Thoracic aorta (tissue), 2 donors: ENCODE data around the gene IL23A. TPM values are rescaled to one million over a fixed set of nuclear protein-coding genes. Genes with fewer than 3 reads are reported as not detected.

Experiments used
- ATAC-seq: fragments of 150-250 bp; one replicate; pipeline ENCODE4 v1.8.0; 2017; ENCODE audit warnings: low read depth; ENCODE audit not compliant: insufficient number of reproducible peaks, low FRiP score
- DNase-seq: peaks from one replicate; pipeline ENCODE4 v3.0.0-alpha.2; 2020; ENCODE audit warnings: low spot score
- H3K27ac ChIP-seq, 2 donors: fragments of 200-600 bp; sonication (generic); 1 replicate in 1 of 2; 2 replicates in 1 of 2; pipeline ENCODE4 v1.5.1; 2016; ENCODE audit warnings: mild to moderate bottlenecking in 2 of 2, moderate library complexity in 2 of 2
- H3K27me3 ChIP-seq: fragments of 200-600 bp; sonication (generic); replicated peaks from 2 replicates; pipeline ENCODE4 v1.6.0; 2016; ENCODE audit warnings: mild to moderate bottlenecking; ENCODE audit not compliant: insufficient read depth
- H3K36me3 ChIP-seq: fragments of 200-600 bp; sonication (generic); one replicate; pipeline ENCODE4 v1.5.1; 2016
- H3K4me1 ChIP-seq, 2 donors: fragments of 200-600 bp; sonication (generic); 1 replicate in 1 of 2; 2 replicates in 1 of 2; pipeline versions ENCODE4 v1.5.1 to v1.6.0; 2016; ENCODE audit warnings: low read depth in 2 of 2, mild to moderate bottlenecking in 1 of 2; ENCODE audit not compliant: control insufficient read depth in 1 of 2
- H3K4me3 ChIP-seq: fragments of 200-600 bp; sonication (generic); 2 replicates; pipeline ENCODE4 v1.5.1; 2016; ENCODE audit warnings: mild to moderate bottlenecking
- H3K9me3 ChIP-seq: fragments of 200-600 bp; sonication (generic); 2 replicates; pipeline ENCODE4 v1.5.1; 2016
- total RNA-seq, 2 donors: library from RNA; depleted of rRNA; stranded (reverse); fragments of >200 nt; gene quantifications; one replicate each; pipeline versions ENCODE4 v1.1.0 to v1.2.3, GENCODE V29; 2016
- TF ChIP-seq, protein P1 (sequence below): fragments of 200-600 bp; sonication (generic); IDR thresholded peaks from one replicate; pipeline ENCODE4 v1.5.1; 2019; ENCODE audit warnings: antibody characterized with exemption

Gene IL23A
- total RNA-seq, 2 donors from 2014 or later, result not detected

DNA sequence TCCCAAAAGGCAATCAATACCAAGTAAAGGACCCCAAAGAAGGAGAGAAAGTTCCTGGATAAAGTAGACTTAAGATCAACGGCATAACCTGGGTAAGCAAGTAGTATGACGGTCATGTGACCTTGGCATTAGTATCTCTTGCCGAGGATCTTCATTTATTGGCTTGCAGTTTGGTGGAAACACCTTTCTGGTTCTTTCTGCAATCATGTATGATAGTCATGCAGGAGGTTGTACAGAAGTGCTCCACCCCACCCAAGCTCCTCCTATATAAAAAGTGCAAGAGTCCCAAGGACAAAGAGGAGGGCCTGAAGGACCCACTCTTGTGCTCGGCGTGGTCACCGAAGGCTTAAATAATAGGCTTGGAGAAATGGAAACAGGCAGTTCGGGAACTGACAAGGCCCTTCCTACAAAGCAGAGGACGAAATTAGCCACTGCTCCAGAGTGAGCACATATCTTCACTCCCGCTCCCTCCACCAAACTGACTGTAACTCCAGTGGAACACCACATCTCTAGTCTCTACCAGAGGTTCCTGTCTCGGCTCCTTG, 39.3 kb upstream of the IL23A start:
- H3K4me3 ChIP-seq, result peak overlapping the region; percentile 75
- no peaks in the 10 kb centered on the region for H3K36me3 ChIP-seq
- ATAC-seq, result peak; percentile 2
- DNase-seq, result no peak
- H3K27me3 ChIP-seq, result no peaks in the 10 kb centered on the region
- TF ChIP-seq, protein P1, sequence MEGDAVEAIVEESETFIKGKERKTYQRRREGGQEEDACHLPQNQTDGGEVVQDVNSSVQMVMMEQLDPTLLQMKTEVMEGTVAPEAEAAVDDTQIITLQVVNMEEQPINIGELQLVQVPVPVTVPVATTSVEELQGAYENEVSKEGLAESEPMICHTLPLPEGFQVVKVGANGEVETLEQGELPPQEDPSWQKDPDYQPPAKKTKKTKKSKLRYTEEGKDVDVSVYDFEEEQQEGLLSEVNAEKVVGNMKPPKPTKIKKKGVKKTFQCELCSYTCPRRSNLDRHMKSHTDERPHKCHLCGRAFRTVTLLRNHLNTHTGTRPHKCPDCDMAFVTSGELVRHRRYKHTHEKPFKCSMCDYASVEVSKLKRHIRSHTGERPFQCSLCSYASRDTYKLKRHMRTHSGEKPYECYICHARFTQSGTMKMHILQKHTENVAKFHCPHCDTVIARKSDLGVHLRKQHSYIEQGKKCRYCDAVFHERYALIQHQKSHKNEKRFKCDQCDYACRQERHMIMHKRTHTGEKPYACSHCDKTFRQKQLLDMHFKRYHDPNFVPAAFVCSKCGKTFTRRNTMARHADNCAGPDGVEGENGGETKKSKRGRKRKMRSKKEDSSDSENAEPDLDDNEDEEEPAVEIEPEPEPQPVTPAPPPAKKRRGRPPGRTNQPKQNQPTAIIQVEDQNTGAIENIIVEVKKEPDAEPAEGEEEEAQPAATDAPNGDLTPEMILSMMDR, result no peak
- peak overlapping the region; percentile 87 to 98 for H3K27ac ChIP-seq
- no peaks in the 10 kb centered on the region for H3K9me3 ChIP-seq
- H3K4me1 ChIP-seq, result peaks cover 18 to 49% of the 10 kb centered on the region in 2 donors

DNA sequence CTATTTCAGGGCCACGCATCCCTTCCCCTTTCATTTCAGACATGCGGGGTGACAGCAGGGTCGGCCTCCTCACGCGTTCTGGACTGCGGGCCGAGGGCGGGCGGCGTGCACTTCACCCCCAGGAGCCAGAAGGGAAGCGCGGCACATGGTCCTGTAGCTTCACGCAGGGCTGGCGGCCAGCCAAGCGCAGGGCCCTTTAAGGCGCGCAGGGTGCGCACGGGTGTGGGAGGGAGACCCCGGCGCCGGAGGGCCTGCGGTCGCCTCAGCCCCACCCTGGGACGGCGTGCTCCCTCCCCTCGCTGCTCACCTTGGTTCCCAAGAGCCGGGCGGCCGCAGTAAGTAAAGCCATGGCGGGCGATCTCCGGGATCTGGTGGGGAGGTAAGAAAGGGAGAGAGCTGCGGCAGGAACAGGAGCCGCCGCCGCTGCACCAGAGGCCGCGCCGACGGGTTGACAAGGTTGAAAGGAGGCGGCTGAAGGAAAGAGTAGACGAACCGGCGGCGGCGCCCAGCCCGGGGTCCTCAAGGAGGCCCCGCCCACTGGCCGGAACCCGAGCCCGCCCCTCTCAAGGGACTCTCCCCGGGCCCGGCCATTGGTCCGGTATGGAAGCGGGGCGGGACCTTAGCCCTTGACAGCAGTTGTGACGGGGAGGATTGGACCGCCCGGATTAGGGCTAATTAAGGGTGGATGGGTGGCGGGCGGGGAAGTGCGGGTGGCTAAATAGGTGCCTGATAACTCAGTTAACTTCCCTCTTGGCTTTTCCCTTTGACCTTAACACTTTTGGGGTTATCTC, 38.6 kb upstream of the IL23A start, which contains the start of gene CS:
CS (minus strand) TSS at position 478 of the 791 bp plus-strand sequence; CDS start at position 349, 129 bp downstream.
- peaks cover 18 to 49% of the 10 kb centered on the region in 2 donors for H3K4me1 ChIP-seq
- peak within 1 kb of the TSS; percentile 75 for H3K4me3 ChIP-seq
- ATAC-seq, result peak; percentile 91
- no peaks in the 10 kb centered on the region for H3K36me3 ChIP-seq
- peak within 1 kb of the TSS; percentile 87 to 98 for H3K27ac ChIP-seq
- H3K27me3 ChIP-seq, result no peaks in the 10 kb centered on the region
- no peaks in the 10 kb centered on the region for H3K9me3 ChIP-seq
- TF ChIP-seq, protein P1, result no peak
- DNase-seq, result peak; percentile 98

DNA sequence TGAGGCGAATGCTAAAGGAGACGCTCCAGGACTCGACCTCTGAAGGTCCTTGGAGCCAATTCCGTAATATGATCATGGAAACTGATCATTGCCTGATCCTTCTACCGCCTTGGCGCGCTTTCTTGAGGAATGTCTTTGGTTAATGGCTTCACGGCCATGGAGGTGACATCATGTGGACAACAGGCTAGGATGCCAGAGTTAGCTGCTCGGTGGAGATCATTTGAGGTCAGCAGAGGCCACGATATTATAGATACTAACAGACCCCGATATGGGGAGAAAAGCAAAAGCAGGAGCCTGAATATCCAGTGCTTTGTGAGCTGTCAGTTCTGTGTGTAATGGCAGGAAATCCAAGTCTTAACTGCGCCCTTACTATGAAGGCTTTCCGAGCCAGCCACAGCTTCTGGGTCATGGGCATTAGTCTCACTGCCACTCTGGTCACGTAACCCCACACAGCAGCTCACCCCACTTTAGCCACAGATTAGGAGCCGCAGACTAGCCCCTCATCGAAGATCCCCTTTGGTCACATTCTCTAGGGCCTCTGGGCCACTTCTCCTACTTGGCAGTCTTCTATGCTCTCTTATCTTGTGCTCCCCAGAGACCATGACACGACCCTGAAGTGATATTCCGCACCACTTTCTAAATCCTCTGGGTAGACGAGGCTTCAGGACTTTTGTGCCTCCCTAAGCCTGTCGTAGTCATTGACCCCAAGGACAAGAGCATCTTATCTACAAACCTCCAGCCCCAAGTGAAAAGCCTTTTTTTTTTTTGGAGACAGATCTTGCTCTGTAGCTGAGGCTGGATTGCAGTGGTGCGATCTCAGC, 37.8 kb upstream of the IL23A start:
- DNase-seq (peak; percentile 13), ATAC-seq (peak; percentile 66)
- H3K27ac ChIP-seq, result peak overlapping the region; percentile 84 to 87
- no peaks in the 10 kb centered on the region for H3K36me3 ChIP-seq
- no peaks in the 10 kb centered on the region for H3K9me3 ChIP-seq
- H3K27me3 ChIP-seq, result no peaks in the 10 kb centered on the region
- peak overlapping the region; percentile 75 for H3K4me3 ChIP-seq
- peaks cover 18 to 49% of the 10 kb centered on the region in 2 donors for H3K4me1 ChIP-seq
- TF ChIP-seq, protein P1, result no peak

DNA sequence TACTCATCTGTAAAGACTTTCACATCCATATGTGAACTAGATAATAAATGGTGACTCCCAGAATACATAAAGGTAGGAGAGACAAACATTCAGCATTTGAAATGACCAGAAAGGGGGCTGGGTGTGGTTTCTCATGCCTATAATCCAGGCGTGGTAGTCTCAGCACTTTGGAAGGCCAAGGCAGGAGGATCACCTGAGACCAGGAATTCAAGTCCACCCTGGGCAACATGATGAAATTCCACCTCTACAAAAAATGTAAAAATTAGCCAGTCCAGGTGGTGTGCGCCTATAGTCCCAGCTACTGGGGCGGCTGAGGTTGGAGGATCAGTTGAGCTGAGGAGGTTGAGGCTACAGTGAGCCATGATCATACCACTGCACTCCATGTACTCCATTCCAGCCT, 34.4 kb upstream of the IL23A start:
- peaks cover 3% of the 10 kb centered on the region for H3K36me3 ChIP-seq
- no peaks in the 10 kb centered on the region for H3K9me3 ChIP-seq
- no peak overlapping the region for H3K4me3 ChIP-seq
- H3K27ac ChIP-seq, result no peak overlapping the region
- DNase-seq, result no peak
- no peak for ATAC-seq
- peaks cover 9 to 17% of the 10 kb centered on the region in 2 donors for H3K4me1 ChIP-seq
- H3K27me3 ChIP-seq, result no peaks in the 10 kb centered on the region
- TF ChIP-seq, protein P1, result no peak
